Peyer's patch (tissue), 4 donors: ENCODE data around the gene ETV4. TPM values are rescaled to one million over a fixed set of nuclear protein-coding genes. Genes with fewer than 3 reads are reported as not detected.
A peak's percentile ranks its signal among the peaks of the same experiment; 100 is the strongest.

ENCODE experiments used
- DNase-seq, 3 donors: peaks; one replicate each; pipeline ENCODE4 v3.0.0-alpha.2; 2017 to 2019
- H3K27ac ChIP-seq, 4 donors: fragments of 200-600 bp; sonication (generic); one replicate each; pipeline ENCODE4 v1.5.1; 2016 to 2019
- H3K27me3 ChIP-seq, 2 donors: fragments of 200-600 bp; sonication (generic); one replicate each; pipeline ENCODE4 v1.5.1; 2019
- H3K36me3 ChIP-seq, 3 donors: fragments of 200-600 bp; sonication (generic); one replicate each; pipeline ENCODE4 v1.5.1; 2016 to 2019
- H3K4me1 ChIP-seq, 4 donors: fragments of 200-600 bp; sonication (generic); one replicate each; pipeline ENCODE4 v1.5.1; 2016 to 2019
- H3K4me3 ChIP-seq, 4 donors: fragments of 200-600 bp; sonication (generic); 1 replicate in 3 of 4; 2 replicates in 1 of 4; pipeline ENCODE4 v1.5.1; 2016 to 2019; ENCODE audit warnings: mild to moderate bottlenecking in 1 of 4
- H3K9me3 ChIP-seq, 4 donors: fragments of 200-600 bp; sonication (generic); one replicate each; pipeline ENCODE4 v1.5.1; 2016 to 2019; ENCODE audit warnings: mild to moderate bottlenecking in 1 of 4
- POLR2A ChIP-seq, 2 donors: fragments of 450-650 bp; IDR thresholded peaks; one replicate each; pipeline ENCODE4 v1.5.1; 2017; ENCODE audit warnings: antibody characterized with exemption in 2 of 2, mild to moderate bottlenecking in 2 of 2, moderate library complexity in 2 of 2
- total RNA-seq, 4 donors: library from RNA; depleted of rRNA; stranded (reverse); fragments of >200 nt; gene quantifications; one replicate each; pipeline ENCODE4 v1.1.0, GENCODE V29; 2016
- TF ChIP-seq, protein P1 (sequence below), 6 experiments: fragments of 450-650 bp in 4 of 6; fragments of 200-600 bp in 2 of 6; sonication (generic) in 1 of 6; IDR thresholded peaks; one replicate each; pipeline ENCODE4 v1.5.1; 2017 to 2019; ENCODE audit warnings: antibody characterized with exemption in 6 of 6, mild to moderate bottlenecking in 3 of 6, moderate library complexity in 1 of 6

Gene ETV4
- total RNA-seq, 4 donors from 2014 or later, result 3.0 to 20.2 (median 9.3) TPM

DNA sequence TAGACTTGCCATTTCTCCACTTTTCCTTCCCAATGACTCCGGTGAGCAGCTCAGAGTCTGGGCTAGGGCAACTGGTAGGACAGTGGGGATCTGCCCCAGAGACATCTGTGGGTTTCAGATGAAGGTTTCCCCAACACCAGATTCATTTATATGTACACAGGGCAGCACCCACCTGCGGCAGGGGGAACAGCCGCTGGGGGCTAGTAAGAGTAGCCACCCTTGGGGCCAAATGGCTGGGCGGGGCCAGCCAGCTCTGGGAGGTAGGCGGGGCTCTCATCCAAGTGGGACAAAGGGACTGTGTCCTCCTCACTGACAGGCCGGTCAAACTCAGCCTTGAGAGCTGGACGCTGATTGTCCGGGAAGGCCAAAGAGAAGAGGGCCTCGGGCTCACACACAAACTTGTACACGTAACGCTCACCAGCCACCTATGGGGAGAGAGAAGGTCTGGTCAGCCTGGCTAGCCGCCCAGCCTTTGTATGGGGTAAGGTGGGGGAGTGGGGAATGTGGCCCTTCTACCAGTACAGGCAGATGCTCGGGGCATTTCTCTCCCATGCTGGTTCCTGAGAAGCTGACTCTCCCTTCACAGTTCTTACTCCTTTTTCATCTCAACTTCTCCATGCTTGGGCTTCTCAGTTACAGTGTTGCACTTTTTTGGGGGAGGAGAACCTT lies 17.7 kb downstream of the ETV4 start:
- peaks cover 0 to 45% (median 0%) of the 10 kb centered on the region in 3 donors for H3K36me3 ChIP-seq

GRCh38 chr17:43526886-43527648 lies 19.1 kb downstream of the ETV4 start:
- H3K36me3 ChIP-seq, result peaks cover 0 to 59% (median 0%) of the 10 kb centered on the region in 3 donors
- no peak overlapping the region for H3K4me3 ChIP-seq
- H3K27me3 ChIP-seq, result no peaks in the 10 kb centered on the region
- peaks cover 0 to 19% (median 0%) of the 10 kb centered on the region in 4 donors for H3K4me1 ChIP-seq
- no peaks in the 10 kb centered on the region for H3K9me3 ChIP-seq
- H3K27ac ChIP-seq, result no peak overlapping the region
- no peak for DNase-seq
- no peak for TF ChIP-seq POLR2A (IDR thresholded peaks at IDR 0.05)
- TF ChIP-seq, protein P1, sequence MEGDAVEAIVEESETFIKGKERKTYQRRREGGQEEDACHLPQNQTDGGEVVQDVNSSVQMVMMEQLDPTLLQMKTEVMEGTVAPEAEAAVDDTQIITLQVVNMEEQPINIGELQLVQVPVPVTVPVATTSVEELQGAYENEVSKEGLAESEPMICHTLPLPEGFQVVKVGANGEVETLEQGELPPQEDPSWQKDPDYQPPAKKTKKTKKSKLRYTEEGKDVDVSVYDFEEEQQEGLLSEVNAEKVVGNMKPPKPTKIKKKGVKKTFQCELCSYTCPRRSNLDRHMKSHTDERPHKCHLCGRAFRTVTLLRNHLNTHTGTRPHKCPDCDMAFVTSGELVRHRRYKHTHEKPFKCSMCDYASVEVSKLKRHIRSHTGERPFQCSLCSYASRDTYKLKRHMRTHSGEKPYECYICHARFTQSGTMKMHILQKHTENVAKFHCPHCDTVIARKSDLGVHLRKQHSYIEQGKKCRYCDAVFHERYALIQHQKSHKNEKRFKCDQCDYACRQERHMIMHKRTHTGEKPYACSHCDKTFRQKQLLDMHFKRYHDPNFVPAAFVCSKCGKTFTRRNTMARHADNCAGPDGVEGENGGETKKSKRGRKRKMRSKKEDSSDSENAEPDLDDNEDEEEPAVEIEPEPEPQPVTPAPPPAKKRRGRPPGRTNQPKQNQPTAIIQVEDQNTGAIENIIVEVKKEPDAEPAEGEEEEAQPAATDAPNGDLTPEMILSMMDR (IDR thresholded peaks at IDR 0.05), result no peak

More for the DNA sequence above, 17.7 kb downstream of the ETV4 start:
- no peak for DNase-seq
- Histone ChIP-seq H3K9me3 (no peaks in the 10 kb centered on the region), H3K4me1 (peaks cover 0 to 21% (median 0%) of the 10 kb centered on the region in 4 donors), H3K27me3 (no peaks in the 10 kb centered on the region), H3K4me3 (no peak overlapping the region), H3K27ac (no peak overlapping the region)
- TF ChIP-seq, protein P1 (IDR thresholded peaks at IDR 0.05), result no peak
- no peak for TF ChIP-seq POLR2A (IDR thresholded peaks at IDR 0.05)

DNA sequence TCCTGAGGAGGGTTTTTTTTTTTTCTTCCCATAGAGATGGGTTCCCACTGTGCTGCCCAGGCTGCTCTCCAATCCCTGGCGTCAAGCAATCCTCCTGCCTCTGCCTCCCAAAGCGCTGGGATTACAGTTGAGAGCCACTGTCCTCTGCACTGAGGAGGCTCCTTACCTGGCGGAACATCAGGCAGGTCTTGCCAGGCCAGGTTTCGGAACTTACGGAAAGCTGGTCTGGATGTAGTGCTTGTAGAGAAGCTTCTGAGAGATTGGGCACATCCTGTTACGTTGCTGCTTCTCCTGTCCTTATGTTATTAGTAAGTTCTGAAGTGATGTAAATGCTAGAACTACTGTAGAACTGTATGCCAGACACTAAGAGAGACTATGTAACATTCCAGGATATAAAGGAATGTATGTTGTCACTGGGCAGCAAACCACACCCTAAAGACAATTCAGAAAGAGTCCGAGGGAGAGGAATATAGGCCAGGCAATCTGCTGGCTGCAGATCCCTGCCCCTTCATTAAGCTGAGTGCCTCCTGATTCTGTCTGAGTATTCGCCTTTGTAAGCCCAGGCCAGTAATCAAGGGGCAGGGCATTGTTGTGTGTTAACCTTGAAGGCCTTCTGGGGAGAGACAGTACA lies 21.1 kb downstream of the ETV4 start:
- H3K36me3 ChIP-seq, result peaks cover 0 to 79% (median 0%) of the 10 kb centered on the region in 3 donors
- no peak overlapping the region for H3K4me3 ChIP-seq
- DNase-seq, result no peak

GRCh38 chr17:43521389-43521788 lies 24.8 kb downstream of the ETV4 start:
- TF ChIP-seq, protein P1 (IDR thresholded peaks at IDR 0.05), result no peak
- no peak for TF ChIP-seq POLR2A (IDR thresholded peaks at IDR 0.05)
- H3K36me3 ChIP-seq, result peaks cover 0 to 100% (median 0%) of the 10 kb centered on the region in 3 donors
- H3K9me3 ChIP-seq, result no peaks in the 10 kb centered on the region
- no peak overlapping the region for H3K27ac ChIP-seq
- no peaks in the 10 kb centered on the region for H3K4me1 ChIP-seq
- DNase-seq, result peak in 1 of 3 donors; percentile 17
- no peaks in the 10 kb centered on the region for H3K27me3 ChIP-seq
- H3K4me3 ChIP-seq, result no peak overlapping the region

More for the DNA sequence above, 21.1 kb downstream of the ETV4 start:
- Histone ChIP-seq H3K9me3 (no peaks in the 10 kb centered on the region), H3K4me1 (peaks cover 0 to 7% (median 0%) of the 10 kb centered on the region in 4 donors), H3K27ac (no peak overlapping the region), H3K27me3 (no peaks in the 10 kb centered on the region)
- TF ChIP-seq POLR2A (IDR thresholded peaks at IDR 0.05), result no peak
- TF ChIP-seq, protein P1 (IDR thresholded peaks at IDR 0.05), result no peak

- Histone ChIP-seq H3K36me3 (peaks cover 0 to 94% (median 0%) of the 10 kb centered on the region in 3 donors), H3K9me3 (no peaks in the 10 kb centered on the region), H3K27me3 (no peaks in the 10 kb centered on the region), H3K27ac (peak overlapping the region in 2 of 4 donors; percentile 10 to 35), H3K4me1 (no peaks in the 10 kb centered on the region), H3K4me3 (no peak overlapping the region)
- TF ChIP-seq POLR2A (IDR thresholded peaks at IDR 0.05), result no peak
- TF ChIP-seq, protein P1 (IDR thresholded peaks at IDR 0.05), result no peak
- no peak for DNase-seq
These were observed 28.3 kb downstream of the ETV4 start for GRCh38 chr17:43517615-43518386.
